Measurements from ENCODE around the gene ADCY2.

GRCh38 chr5:7364226-7364875, 31.6 kb upstream of the ADCY2 start:
- TF ChIP-seq POLR2A (IDR thresholded peaks at IDR 0.05), result no peak
- TF ChIP-seq CTCF (IDR thresholded peaks at IDR 0.05), result no peak

All from esophagus squamous epithelium (tissue), 4 donors.